GM12891 (cell line): ENCODE data around the gene ASTN2.

Source experiments
- DNase-seq: peaks from one replicate; pipeline ENCODE4 v3.0.0; 2011; ENCODE audit warnings: low spot score; ENCODE audit not compliant: insufficient read length
- FAIRE-seq: peaks from 2 replicates; lab custom pipeline; 2011; peaks lifted over from hg19 to GRCh38; lab: Jason Lieb, UNC
- PAX5 ChIP-seq: IDR thresholded peaks from 2 replicates; pipeline ENCODE4 v1.6.1; 2011; ENCODE audit warnings: low read length, moderate library complexity, mild to moderate bottlenecking; ENCODE audit not compliant: insufficient read depth, severe bottlenecking
- POLR2A ChIP-seq: IDR thresholded peaks from 2 replicates; pipeline ENCODE4 v1.6.1; 2011; ENCODE audit warnings: low read depth, low read length, control low read depth
- POLR2AphosphoS5 ChIP-seq: IDR thresholded peaks from 2 replicates; pipeline ENCODE4 v1.6.1; 2011; ENCODE audit warnings: low read depth, low read length, control low read depth
- POU2F2 ChIP-seq: IDR thresholded peaks from 2 replicates; pipeline ENCODE4 v1.6.1; 2011; ENCODE audit warnings: low read depth, mild to moderate bottlenecking, control low read depth, low read length, moderate library complexity
- SPI1 ChIP-seq: IDR thresholded peaks from 2 replicates; pipeline ENCODE4 v1.6.1; 2011; ENCODE audit warnings: low read depth, low read length, control low read depth
- TAF1 ChIP-seq: IDR thresholded peaks from 2 replicates; pipeline ENCODE4 v1.6.1; 2011; ENCODE audit warnings: low read depth, low read length, control low read depth

ASTN2 gene

DNA sequence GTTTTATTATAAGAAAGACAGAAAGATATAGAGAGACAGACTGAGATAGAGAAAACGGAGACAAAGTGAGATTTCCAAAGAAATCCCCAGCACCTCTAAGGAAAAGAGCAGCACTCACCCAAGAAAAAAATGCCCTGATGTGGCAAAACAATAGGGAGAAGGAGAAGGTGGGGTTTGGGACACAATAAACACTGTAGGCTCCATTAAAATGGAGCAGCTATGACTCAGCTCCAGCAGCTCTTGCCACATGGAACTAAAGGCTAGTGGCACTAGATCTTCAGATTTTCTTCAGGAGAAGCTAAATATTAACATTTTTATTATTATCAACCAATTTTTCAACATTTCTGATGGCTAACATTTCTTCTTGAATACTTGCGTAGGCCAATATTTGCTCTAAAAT is 406.0 kb downstream of the ASTN2 start:
- TF ChIP-seq POLR2AphosphoS5 (no peak), POLR2A (no peak), POU2F2 (no peak), SPI1 (no peak), PAX5 (no peak), TAF1 (no peak)
- FAIRE-seq, result no peak
- no peak for DNase-seq

GRCh38 chr9:117008461-117008860 is 406.4 kb downstream of the ASTN2 start:
- TF ChIP-seq POLR2AphosphoS5 (no peak), POLR2A (no peak), SPI1 (no peak), POU2F2 (no peak), PAX5 (no peak), TAF1 (no peak)
- DNase-seq (no peak), FAIRE-seq (no peak)

GRCh38 chr9:117002686-117003085 is 412.2 kb downstream of the ASTN2 start:
- no peak for DNase-seq
- FAIRE-seq, result no peak
- TF ChIP-seq PAX5 (no peak), POLR2A (no peak), TAF1 (no peak), POU2F2 (no peak), SPI1 (no peak), POLR2AphosphoS5 (no peak)

DNA sequence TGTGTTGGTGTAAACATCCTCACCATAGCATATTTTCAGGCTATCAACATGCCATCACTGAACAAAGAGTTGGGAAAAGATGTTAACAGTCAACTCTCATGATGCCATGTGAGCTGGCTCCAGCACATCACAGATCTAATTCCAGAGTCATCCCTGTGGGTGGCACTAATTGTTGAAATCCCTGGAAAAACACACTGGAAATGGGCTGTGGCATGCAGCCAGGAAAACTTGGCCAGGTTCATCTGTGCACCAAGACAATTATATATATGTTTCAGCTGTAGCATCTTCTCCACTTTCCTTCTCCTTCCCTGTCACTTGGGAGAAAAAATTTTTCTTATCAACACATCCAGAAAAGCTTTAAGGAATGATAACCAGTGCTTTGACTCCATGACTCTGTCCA is 414.0 kb downstream of the ASTN2 start:
- no peak for TF ChIP-seq POLR2A
- TF ChIP-seq POLR2AphosphoS5, result no peak
- no peak for TF ChIP-seq PAX5
- TF ChIP-seq POU2F2, result no peak
- no peak for TF ChIP-seq SPI1
- TF ChIP-seq TAF1, result no peak
- DNase-seq (no peak), FAIRE-seq (no peak)

DNA sequence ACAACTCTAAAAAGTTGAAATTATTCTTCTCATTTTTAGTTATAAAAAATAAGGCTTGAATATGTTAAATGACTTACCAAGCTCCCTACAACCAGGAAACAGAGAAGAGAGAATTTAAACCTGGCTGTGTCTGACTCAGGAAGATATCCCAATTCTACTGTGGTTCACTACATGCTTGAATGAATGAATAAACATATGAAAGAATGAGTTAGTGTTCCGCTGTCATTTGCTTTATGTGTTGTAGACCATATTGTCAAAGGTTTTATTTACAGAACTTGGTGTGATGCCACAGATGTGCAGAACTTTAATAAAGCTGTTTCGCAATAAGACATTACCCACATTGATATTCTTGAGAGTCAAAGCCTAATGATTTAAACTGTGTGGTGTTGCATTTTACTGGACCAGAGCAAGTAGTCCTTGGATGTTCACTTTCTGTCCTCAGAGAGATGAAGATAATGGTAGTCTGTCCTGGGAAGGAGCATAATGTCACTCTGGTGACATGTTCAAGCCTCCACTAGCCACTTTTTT is 414.6 kb downstream of the ASTN2 start:
- no peak for TF ChIP-seq SPI1
- no peak for TF ChIP-seq TAF1
- no peak for TF ChIP-seq PAX5
- no peak for TF ChIP-seq POLR2A
- TF ChIP-seq POU2F2, result no peak
- TF ChIP-seq POLR2AphosphoS5, result no peak
- FAIRE-seq, result no peak
- no peak for DNase-seq

DNA sequence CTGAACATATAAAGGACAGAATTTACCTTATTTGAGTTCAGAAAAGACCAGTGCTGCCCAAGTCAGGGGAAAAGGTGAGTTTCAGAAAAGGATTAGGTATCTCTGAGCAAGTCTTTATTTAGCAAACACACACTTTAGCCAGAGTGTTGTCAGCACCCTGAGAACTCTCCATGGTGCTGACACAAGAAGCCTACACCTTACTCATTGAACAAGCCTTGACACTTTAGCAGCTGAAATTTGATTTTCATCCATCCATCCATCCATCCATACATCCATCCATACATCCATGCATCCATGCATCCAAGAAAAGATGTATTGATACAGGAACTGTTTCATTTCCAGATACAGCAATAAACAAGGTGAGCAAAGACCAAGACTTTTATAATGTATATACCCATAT is 416.6 kb downstream of the ASTN2 start:
- FAIRE-seq (no peak), DNase-seq (no peak)

GRCh38 chr9:116992865-116993264 is 422.0 kb downstream of the ASTN2 start:
- FAIRE-seq, result no peak
- TF ChIP-seq POLR2AphosphoS5 (no peak), TAF1 (no peak), POLR2A (no peak)
- no peak for DNase-seq

More for the DNA sequence above, 416.6 kb downstream of the ASTN2 start:
- TF ChIP-seq TAF1 (no peak), POU2F2 (no peak), PAX5 (no peak), SPI1 (no peak)

DNA sequence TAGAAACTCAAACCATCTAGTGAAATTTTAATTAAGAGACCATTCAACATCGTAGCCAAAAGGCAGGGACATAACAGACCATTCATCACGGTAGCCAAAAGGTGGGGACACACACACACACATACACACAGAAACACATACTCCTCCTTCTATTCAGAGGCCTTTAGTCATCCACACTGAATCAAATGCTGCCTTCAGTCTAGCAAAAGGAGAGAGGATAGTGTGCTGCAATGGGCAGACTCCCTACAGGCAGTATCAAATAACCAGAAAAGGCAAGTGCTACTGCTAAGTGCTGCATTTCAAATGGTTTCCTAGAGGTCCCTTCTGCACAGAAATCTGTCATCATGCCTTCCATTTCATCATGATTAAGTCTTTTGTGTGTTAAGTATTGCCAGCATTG is 423.8 kb downstream of the ASTN2 start:
- DNase-seq (no peak), FAIRE-seq (no peak)
- TF ChIP-seq POLR2A (no peak), POLR2AphosphoS5 (no peak), POU2F2 (no peak), PAX5 (no peak), TAF1 (no peak), SPI1 (no peak)

DNA sequence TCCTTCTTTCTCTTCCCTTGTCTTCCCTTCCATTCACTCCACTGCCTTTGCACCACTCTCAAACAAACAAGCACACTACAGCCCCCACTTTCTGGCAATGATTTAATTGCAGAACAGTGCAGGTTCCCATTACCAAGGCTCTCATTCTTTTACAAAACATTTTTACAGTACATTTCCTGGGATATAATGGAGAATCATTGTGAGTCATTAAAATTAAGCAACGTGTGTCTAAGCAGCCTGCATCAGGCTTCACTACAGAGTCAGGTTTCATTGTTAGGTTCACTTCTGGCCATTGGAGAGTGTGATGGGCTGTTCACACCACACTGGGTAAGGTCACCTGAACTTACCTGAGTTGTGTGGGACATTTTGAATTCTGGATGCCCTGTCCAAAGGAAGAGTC is 424.3 kb downstream of the ASTN2 start:
- no peak for FAIRE-seq
- no peak for TF ChIP-seq PAX5
- TF ChIP-seq SPI1, result no peak
- TF ChIP-seq POLR2AphosphoS5, result no peak
- TF ChIP-seq POU2F2, result no peak
- TF ChIP-seq TAF1, result no peak
- no peak for TF ChIP-seq POLR2A
- no peak for DNase-seq

DNA sequence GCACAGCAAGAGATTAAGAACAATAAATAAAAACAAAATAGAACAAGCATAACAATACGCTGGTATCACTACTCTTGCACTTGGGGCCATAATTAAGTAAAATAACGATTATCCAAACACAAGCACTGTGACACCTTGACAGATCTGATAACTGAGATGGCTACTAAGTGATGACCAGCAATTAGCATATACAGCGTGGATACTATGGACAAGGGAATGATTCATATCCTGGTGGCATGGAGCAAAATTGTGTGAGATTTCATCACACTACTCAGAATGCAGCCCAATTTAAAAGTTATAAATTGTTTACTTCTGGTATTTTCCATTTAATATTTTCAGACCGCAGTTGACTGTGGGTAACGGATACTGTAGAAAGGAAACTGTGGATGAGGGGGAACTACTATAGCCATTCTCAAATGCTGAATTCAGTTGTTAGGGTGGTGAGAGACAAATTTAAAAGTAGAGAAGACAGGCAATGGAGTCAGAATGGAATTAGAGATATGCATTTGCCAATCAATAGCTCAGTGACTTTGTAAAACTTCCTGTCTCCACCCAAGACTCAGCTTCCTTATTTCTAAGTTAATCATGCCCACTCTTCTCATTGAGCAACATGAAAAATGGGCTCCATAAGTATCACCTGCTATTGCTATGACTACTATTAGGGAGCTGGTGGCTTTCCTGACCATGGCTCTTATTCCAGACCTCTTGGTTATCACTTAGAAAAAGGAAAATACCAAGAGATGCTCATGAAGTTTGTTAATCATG is 427.0 kb downstream of the ASTN2 start:
- no peak for FAIRE-seq
- TF ChIP-seq SPI1, result no peak
- no peak for TF ChIP-seq POU2F2
- no peak for TF ChIP-seq TAF1
- no peak for TF ChIP-seq POLR2AphosphoS5
- no peak for TF ChIP-seq POLR2A
- no peak for TF ChIP-seq PAX5
- DNase-seq, result no peak

DNA sequence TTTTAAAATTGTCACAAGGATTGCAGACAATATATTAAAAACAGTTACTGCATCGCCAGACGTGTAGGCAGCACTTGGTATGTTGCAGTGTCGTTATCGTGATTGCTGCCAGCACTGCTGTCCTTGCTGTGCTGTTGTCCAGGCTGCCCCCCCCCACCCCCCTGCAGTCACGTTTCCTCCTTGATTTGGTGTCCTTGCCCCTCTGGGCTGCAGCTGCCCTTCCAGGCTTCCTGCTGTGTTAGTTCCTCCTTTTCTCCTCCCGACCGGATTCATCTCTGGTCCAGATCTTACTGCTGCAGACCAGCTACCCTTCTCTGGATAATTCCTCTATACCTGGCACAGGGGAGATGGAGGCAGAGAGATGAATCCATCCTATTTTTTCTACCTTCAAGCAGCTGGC is 428.8 kb downstream of the ASTN2 start:
- no peak for FAIRE-seq
- TF ChIP-seq SPI1 (no peak), POLR2AphosphoS5 (no peak), PAX5 (no peak), POU2F2 (no peak), POLR2A (no peak), TAF1 (no peak)

DNA sequence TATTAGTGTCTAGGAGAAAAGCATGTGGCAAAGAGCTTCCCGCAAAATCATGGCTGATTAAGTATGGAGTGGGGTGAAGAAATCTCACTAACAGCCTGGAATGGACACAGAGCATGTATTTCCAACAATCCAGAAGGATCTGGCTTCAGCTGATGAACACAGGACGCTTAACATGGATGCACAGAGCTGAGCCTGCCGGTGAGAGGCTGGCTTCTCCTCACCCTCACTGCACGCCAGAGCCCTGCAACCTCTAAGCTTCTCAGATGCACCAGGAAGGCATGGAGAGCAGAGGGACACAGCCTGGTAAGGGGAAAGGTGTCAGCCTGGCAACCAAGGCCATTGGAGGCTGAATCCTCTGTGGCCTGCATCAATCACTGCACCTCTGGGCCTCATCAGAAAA is 429.3 kb downstream of the ASTN2 start:
- FAIRE-seq, result no peak
- TF ChIP-seq TAF1 (no peak), POLR2AphosphoS5 (no peak), PAX5 (no peak), POU2F2 (no peak), SPI1 (no peak), POLR2A (no peak)
- no peak for DNase-seq

More for the DNA sequence above, 428.8 kb downstream of the ASTN2 start:
- no peak for DNase-seq
